GM20431 (cell line): ENCODE data around the gene ANKHD1.
"Not testable (repeated sequence)": the region's sequence is repeated elsewhere in the genome, so short reads cannot be mapped to it uniquely, and the experiment has no call there.

Experiments used
- in situ Hi-C: fragments of 300-500 bp; cut with MseI, MboI; formaldehyde crosslinking; loops from one replicate; pipeline ENCODE4 v1.15.0; 2020; ENCODE audit warnings: low sequenced_read_pairs; ENCODE audit not compliant: unreplicated experiment

The ANKHD1 gene

GRCh38 chr5:140575309-140575708, 173.7 kb downstream of the ANKHD1 start:
- in situ Hi-C loops = no loop called here

- in situ Hi-C loops = no loop called here
Measured at GRCh38 chr5:140576776-140577201, 175.2 kb downstream of the ANKHD1 start.

GRCh38 chr5:140579188-140579747, 177.6 kb downstream of the ANKHD1 start:
- in situ Hi-C loops = not testable (repeated sequence)

GRCh38 chr5:140587495-140587894, 185.9 kb downstream of the ANKHD1 start:
- in situ Hi-C loops = no loop called here

GRCh38 chr5:140588311-140589070, 186.9 kb downstream of the ANKHD1 start:
- in situ Hi-C loops = no loop called here
